ENCODE data around the gene SEC14L1. TPM values are rescaled to one million over a fixed set of nuclear protein-coding genes. Genes with fewer than 3 reads are reported as not detected.

The SEC14L1 gene
- total RNA-seq, result 457 and 534 TPM in 2 replicates

DNA sequence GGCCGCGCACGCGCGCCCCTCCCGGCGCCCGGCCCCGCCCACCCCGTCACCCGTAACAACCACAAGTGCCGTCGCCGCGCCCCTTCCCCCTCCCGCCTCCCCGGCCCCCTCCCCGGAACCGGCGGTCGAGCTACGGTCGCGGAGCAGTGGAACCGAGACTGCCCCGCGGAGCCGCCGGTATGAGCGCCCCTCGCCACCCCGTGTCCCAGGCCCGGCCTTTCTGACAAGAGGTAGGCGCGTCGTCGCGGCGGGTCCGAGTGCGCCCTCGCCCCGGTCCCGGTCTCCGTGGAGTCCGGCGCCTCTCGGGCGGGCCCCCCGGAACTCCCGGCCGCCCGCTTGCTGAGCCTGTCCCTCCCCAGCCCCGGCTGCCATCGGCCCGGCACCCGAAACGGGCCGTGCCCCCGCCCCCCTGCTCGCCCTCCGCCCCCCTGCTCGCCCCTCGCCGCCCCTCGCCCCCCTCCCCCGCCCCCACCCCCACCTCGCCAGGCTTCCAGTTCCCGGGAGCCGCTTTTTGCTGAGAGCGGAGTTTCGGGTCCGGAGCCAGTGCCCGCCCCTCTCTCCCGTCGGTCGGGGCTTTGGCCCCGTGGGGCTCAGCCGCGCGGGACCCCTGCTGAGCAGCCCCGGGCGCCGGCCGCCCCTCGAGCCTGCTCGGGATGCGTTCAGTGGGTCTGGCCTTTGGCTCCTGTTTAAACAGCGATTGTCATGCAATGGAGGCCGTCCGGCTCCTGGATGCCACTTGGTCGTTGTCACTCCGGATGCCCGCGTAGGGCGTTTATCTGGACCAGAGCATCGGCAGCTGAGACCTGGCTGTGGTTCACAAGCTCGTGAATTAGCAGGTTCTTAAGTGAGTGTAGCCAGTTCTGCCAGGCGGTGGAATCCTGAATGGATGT, at the start of gene SEC14L1:
Gene SEC14L1, plus strand, starts transcription at position 92 of the 890 bp plus-strand sequence. CDS start 2,628 bp downstream, outside the sequence.

Small RNA genes within 50 kb of the gene (small RNA-seq; reads per million reads assigned to genes)
- gene RNU4-47P, result not detected

All from thoracic aorta endothelial cell (primary cell).